Upper lobe of right lung (tissue), 1 donor: ENCODE data around the gene GPR107. TPM values are rescaled to one million over a fixed set of nuclear protein-coding genes. Genes with fewer than 3 reads are reported as not detected.
"Not testable (repeated sequence)": the region's sequence is repeated elsewhere in the genome, so short reads cannot be mapped to it uniquely, and the experiment has no call there.

Experiments used
- ATAC-seq: fragments of 200-7000 bp; cut with Tn5 transposase; one replicate; pipeline ENCODE4 v1.9.1; 2020; ENCODE audit warnings: mild to moderate bottlenecking, moderate library complexity
- DNase-seq: peaks from one replicate; pipeline ENCODE4 v3.0.0-alpha.2; 2020
- H3K27ac ChIP-seq: fragments of 200-600 bp; one replicate; pipeline ENCODE4 v1.8.0; 2022
- H3K27me3 ChIP-seq: fragments of 200-600 bp; one replicate; pipeline ENCODE4 v1.8.0; 2022; ENCODE audit warnings: mild to moderate bottlenecking
- H3K36me3 ChIP-seq: fragments of 200-600 bp; one replicate; pipeline ENCODE4 v1.8.0; 2022
- H3K4me1 ChIP-seq: fragments of 200-600 bp; one replicate; pipeline ENCODE4 v1.8.0; 2022
- H3K4me3 ChIP-seq: fragments of 200-600 bp; one replicate; pipeline ENCODE4 v1.8.0; 2022; ENCODE audit warnings: mild to moderate bottlenecking
- H3K9me3 ChIP-seq: fragments of 200-600 bp; one replicate; pipeline ENCODE4 v1.8.0; 2022
- CTCF ChIP-seq: fragments of 200-600 bp; IDR thresholded peaks from one replicate; pipeline ENCODE4 v1.8.0; 2022; ENCODE audit warnings: antibody characterized with exemption
- intact Hi-C: fragments of 100-400 bp; cut with DNase I; formaldehyde crosslinking; loops from one replicate; pipeline ENCODE4 v1.11.0; 2022
- total RNA-seq: library from RNA; stranded (reverse); fragmentation: NEBNext Ultra II Directional; extraction: Animal tissue kit (Norgen Biotek cat#: 25700); gene quantifications from one replicate; pipeline ENCODE4 v1.2.1, GENCODE V29; 2021
- donor health status: DM: no; HTN: yes; CAD: no; lungs with severe emphysema.

The GPR107 gene
- total RNA-seq, 1 donor from 2014 or later = 39.3 TPM

- Histone ChIP-seq H3K4me1 (peaks cover 12% of the 10 kb centered on the region), H3K27me3 (no peaks in the 10 kb centered on the region), H3K27ac (no peak overlapping the region), H3K36me3 (no peaks in the 10 kb centered on the region), H3K4me3 (no peak overlapping the region), H3K9me3 (no peaks in the 10 kb centered on the region)
- ATAC-seq (no peak), DNase-seq (no peak)
- TF ChIP-seq CTCF = no peak
- intact Hi-C loops = no loop called here
Observed at GRCh38 chr9:130021123-130021522, 32.6 kb upstream of the GPR107 start.

DNA sequence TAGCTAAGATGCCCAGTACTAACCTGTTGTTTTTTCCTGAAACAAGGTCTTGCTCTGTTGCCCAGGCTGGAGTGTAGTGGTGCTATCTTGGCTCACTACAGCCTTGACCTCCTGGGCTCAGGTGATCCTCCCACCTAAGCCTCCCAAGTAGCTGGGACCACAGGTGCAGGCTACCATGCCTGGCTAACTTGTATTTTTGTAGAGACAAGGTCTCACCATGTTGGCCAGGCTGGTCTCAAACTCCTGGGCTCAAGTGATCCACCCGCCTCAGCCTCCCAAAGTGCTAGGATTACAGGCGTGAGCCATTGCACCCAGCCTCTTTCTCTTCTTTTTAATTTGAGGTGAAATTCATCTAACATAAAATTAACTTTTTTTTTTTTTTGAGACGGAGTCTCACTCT is 31.9 kb upstream of the GPR107 start:
- H3K27ac ChIP-seq, intact Hi-C loops, H3K27me3 ChIP-seq, H3K4me3 ChIP-seq, H3K9me3 ChIP-seq, DNase-seq, H3K36me3 ChIP-seq, ATAC-seq: not testable (repeated sequence)
- peaks cover 12% of the 10 kb centered on the region for H3K4me1 ChIP-seq

- TF ChIP-seq CTCF = no peak
- H3K4me1 ChIP-seq = peaks cover 12% of the 10 kb centered on the region
- no peak overlapping the region for H3K4me3 ChIP-seq
- intact Hi-C loops = no loop called here
- no peak for DNase-seq
- no peaks in the 10 kb centered on the region for H3K9me3 ChIP-seq
- H3K27ac ChIP-seq = no peak overlapping the region
- H3K36me3 ChIP-seq = no peaks in the 10 kb centered on the region
- no peak for ATAC-seq
- H3K27me3 ChIP-seq = no peaks in the 10 kb centered on the region
Observed at GRCh38 chr9:130022566-130023143, 31.1 kb upstream of the GPR107 start.

DNA sequence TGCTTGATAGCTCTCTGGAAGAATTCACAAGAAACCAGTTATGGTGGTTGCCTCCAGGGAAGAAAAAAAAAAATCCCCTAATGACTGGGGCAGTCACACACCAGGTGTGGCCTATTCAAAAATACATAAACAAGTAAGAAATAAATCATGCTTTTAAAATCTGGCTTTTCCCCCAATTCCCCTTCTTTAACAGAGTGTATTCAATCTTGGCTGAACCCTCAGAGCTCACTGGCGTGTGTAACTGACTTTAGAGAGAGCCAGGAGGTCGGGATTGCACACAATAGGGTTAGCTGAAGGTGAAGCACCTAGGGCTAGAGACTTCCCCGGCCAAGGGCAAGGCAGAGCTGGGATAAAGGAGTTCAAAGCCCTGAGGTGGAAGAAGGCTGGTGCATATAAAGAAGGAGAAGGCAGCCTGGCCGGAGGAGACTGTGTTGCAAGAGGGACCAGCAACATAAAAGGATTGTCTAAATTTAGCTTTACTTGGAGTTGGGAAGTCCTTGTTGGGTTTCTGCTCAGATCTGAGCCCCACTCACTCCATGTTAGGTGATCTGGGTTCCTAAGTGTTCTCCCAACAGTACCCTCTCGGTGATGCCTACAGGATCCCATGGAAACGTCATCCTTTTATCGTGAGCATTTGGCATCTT is 30.4 kb upstream of the GPR107 start:
- H3K9me3 ChIP-seq = no peaks in the 10 kb centered on the region
- H3K27me3 ChIP-seq = no peaks in the 10 kb centered on the region
- H3K4me1 ChIP-seq = peaks cover 15% of the 10 kb centered on the region
- H3K36me3 ChIP-seq = no peaks in the 10 kb centered on the region
- no peak for DNase-seq
- intact Hi-C loops = no loop called here
- no peak overlapping the region for H3K4me3 ChIP-seq
- ATAC-seq = peak; percentile 25
- H3K27ac ChIP-seq = no peak overlapping the region
- no peak for TF ChIP-seq CTCF

- intact Hi-C loops = no loop called here
- no peak overlapping the region for H3K4me3 ChIP-seq
- peaks cover 23% of the 10 kb centered on the region for H3K4me1 ChIP-seq
- no peaks in the 10 kb centered on the region for H3K36me3 ChIP-seq
- H3K27ac ChIP-seq = no peak overlapping the region
- ATAC-seq = no peak
- TF ChIP-seq CTCF = no peak
- H3K27me3 ChIP-seq = no peaks in the 10 kb centered on the region
- no peaks in the 10 kb centered on the region for H3K9me3 ChIP-seq
- no peak for DNase-seq
Observed at GRCh38 chr9:130023994-130024596, 29.6 kb upstream of the GPR107 start.

- no peak overlapping the region for H3K4me3 ChIP-seq
- no peaks in the 10 kb centered on the region for H3K36me3 ChIP-seq
- H3K27ac ChIP-seq = no peak overlapping the region
- peaks cover 26% of the 10 kb centered on the region for H3K4me1 ChIP-seq
- no peak for DNase-seq
- H3K9me3 ChIP-seq = no peaks in the 10 kb centered on the region
- no peaks in the 10 kb centered on the region for H3K27me3 ChIP-seq
- intact Hi-C loops = no loop called here
- TF ChIP-seq CTCF = no peak
- no peak for ATAC-seq
Observed at GRCh38 chr9:130024597-130024994, 29.1 kb upstream of the GPR107 start.
